Breast epithelium (tissue), 3 donors: Measurements from ENCODE around the gene AARS2.

Source experiments
- POLR2A ChIP-seq: fragments of 450-650 bp; IDR thresholded peaks from one replicate; pipeline ENCODE4 v1.6.1; 2016; ENCODE audit warnings: antibody characterized with exemption, mild to moderate bottlenecking, moderate library complexity
- TF ChIP-seq, protein P1 (sequence below), 3 donors: fragments of 450-650 bp; IDR thresholded peaks; one replicate each; pipeline ENCODE4 v1.5.1; 2016 to 2017; ENCODE audit warnings: antibody characterized with exemption in 3 of 3, mild to moderate bottlenecking in 3 of 3, moderate library complexity in 3 of 3

DNA sequence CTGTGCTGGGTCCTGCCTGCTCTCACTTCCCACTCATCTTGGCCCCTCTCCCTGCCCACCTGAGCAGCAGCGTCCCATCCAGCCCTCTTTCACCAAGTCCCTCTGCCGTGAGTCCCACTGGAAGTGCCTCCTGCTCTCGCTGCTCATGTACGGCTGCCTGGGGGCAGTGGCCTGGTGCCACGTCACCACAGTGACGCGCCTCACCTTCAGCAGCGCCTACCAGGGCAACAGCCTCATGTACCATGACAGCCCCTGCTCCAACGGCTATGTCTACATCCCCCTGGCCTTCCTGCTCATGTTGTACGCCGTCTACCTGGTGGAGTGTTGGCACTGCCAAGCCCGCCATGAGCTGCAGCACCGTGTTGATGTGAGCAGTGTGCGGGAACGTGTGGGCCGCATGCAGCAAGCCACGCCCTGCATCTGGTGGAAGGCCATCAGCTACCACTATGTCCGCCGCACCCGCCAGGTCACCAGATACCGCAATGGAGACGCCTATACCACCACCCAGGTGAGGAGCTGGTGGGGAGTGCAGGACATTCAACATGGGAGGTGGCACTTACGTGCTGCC lies 40.1 kb downstream of the AARS2 start:
- TF ChIP-seq, protein P1, sequence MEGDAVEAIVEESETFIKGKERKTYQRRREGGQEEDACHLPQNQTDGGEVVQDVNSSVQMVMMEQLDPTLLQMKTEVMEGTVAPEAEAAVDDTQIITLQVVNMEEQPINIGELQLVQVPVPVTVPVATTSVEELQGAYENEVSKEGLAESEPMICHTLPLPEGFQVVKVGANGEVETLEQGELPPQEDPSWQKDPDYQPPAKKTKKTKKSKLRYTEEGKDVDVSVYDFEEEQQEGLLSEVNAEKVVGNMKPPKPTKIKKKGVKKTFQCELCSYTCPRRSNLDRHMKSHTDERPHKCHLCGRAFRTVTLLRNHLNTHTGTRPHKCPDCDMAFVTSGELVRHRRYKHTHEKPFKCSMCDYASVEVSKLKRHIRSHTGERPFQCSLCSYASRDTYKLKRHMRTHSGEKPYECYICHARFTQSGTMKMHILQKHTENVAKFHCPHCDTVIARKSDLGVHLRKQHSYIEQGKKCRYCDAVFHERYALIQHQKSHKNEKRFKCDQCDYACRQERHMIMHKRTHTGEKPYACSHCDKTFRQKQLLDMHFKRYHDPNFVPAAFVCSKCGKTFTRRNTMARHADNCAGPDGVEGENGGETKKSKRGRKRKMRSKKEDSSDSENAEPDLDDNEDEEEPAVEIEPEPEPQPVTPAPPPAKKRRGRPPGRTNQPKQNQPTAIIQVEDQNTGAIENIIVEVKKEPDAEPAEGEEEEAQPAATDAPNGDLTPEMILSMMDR (IDR thresholded peaks at IDR 0.05) = no peak
- no peak for TF ChIP-seq POLR2A
